ENCODE data around the gene CDC42EP2. TPM values are rescaled to one million over a fixed set of nuclear protein-coding genes. Genes with fewer than 3 reads are reported as not detected.

The CDC42EP2 gene
- total RNA-seq, 2 experiments from 2014 or later, result 1.7 TPM; not detected in 1

GRCh38 chr11:65297026-65297672, 17.5 kb upstream of the CDC42EP2 start:
- H3K36me3 ChIP-seq (ENCODE audit: insufficient read depth, low read length), result peaks cover 93% of the 10 kb centered on the region
- ChIA-PET CTCF (ENCODE audit: unreplicated experiment) (no interaction called here), POLR2A (no interaction called here)
- H3K4me2 ChIP-seq (ENCODE audit: low read length), result no peak overlapping the region
- no peak overlapping the region for H3K4me3 ChIP-seq (ENCODE audit: low read depth, low read length, poor library complexity, severe bottlenecking)
- TSS peak; percentile 57 for BruUV-seq (replicated peaks)
- TF ChIP-seq CTCF (conservative IDR thresholded peaks at IDR 0.05; ENCODE audit: low read length) (no peak), EZH2phosphoT487 (IDR thresholded peaks at IDR 0.05; ENCODE audit: borderline replicate concordance, low read depth, low read length) (no peak)
- H3K9me2 ChIP-seq (ENCODE audit: insufficient read depth, low read length), result no peaks in the 10 kb centered on the region
- H3K79me2 ChIP-seq (ENCODE audit: insufficient read depth, low read depth, low read length), result no peaks in the 10 kb centered on the region
- no peaks in the 10 kb centered on the region for H3K4me1 ChIP-seq (ENCODE audit: insufficient read depth, low read length, poor library complexity, severe bottlenecking)
- H3K9me3 ChIP-seq (ENCODE audit: low read length), result no peaks in the 10 kb centered on the region
- intact Hi-C loops (cut with micrococcal nuclease; ENCODE audit: unreplicated experiment), result no loop called here
- no peak overlapping the region for H2AFZ ChIP-seq (ENCODE audit: low read length)
- no peak overlapping the region for H3K27ac ChIP-seq (ENCODE audit: low read depth, low read length, poor library complexity, severe bottlenecking)
- no peaks in the 10 kb centered on the region for H4K20me1 ChIP-seq (ENCODE audit: insufficient read depth, low read length)
- no peak for DNase-seq (ENCODE audit: low spot score)

- POLR2A ChIA-PET, result interaction anchor here (1.4 kb wide), 1 partner anchor 17 kb away, joined by 5 read pairs; no protein-coding TSS in a partner anchor
- no peak for DNase-seq (ENCODE audit: low spot score)
- Histone ChIP-seq H2AFZ (ENCODE audit: low read length) (no peak overlapping the region), H4K20me1 (ENCODE audit: insufficient read depth, low read length) (no peaks in the 10 kb centered on the region), H3K9me2 (ENCODE audit: insufficient read depth, low read length) (no peaks in the 10 kb centered on the region), H3K4me1 (ENCODE audit: insufficient read depth, low read length, poor library complexity, severe bottlenecking) (no peaks in the 10 kb centered on the region), H3K4me2 (ENCODE audit: low read length) (no peak overlapping the region), H3K4me3 (ENCODE audit: low read depth, low read length, poor library complexity, severe bottlenecking) (no peak overlapping the region), H3K79me2 (ENCODE audit: insufficient read depth, low read depth, low read length) (no peaks in the 10 kb centered on the region), H3K9me3 (ENCODE audit: low read length) (no peaks in the 10 kb centered on the region), H3K36me3 (ENCODE audit: insufficient read depth, low read length) (peaks cover 91% of the 10 kb centered on the region), H3K27ac (ENCODE audit: low read depth, low read length, poor library complexity, severe bottlenecking) (no peak overlapping the region)
- CTCF ChIA-PET (ENCODE audit: unreplicated experiment), result no interaction called here
- BruUV-seq (replicated peaks), result no TSS peak
- no peak for TF ChIP-seq EZH2phosphoT487 (IDR thresholded peaks at IDR 0.05; ENCODE audit: borderline replicate concordance, low read depth, low read length)
- no peak for TF ChIP-seq CTCF (conservative IDR thresholded peaks at IDR 0.05; ENCODE audit: low read length)
- intact Hi-C loops (cut with micrococcal nuclease; ENCODE audit: unreplicated experiment), result no loop called here
These were observed 16.5 kb upstream of the CDC42EP2 start for GRCh38 chr11:65298131-65298535.

GRCh38 chr11:65298655-65299179, 15.9 kb upstream of the CDC42EP2 start:
- no peak overlapping the region for H3K4me3 ChIP-seq (ENCODE audit: low read depth, low read length, poor library complexity, severe bottlenecking)
- no peaks in the 10 kb centered on the region for H3K79me2 ChIP-seq (ENCODE audit: insufficient read depth, low read depth, low read length)
- intact Hi-C loops (cut with micrococcal nuclease; ENCODE audit: unreplicated experiment), result no loop called here
- TF ChIP-seq EZH2phosphoT487 (IDR thresholded peaks at IDR 0.05; ENCODE audit: borderline replicate concordance, low read depth, low read length), result no peak
- TF ChIP-seq CTCF (conservative IDR thresholded peaks at IDR 0.05; ENCODE audit: low read length), result no peak
- H3K36me3 ChIP-seq (ENCODE audit: insufficient read depth, low read length), result peaks cover 90% of the 10 kb centered on the region
- ChIA-PET POLR2A (interaction anchor here (0.5 to 1.4 kb wide), 2 partner anchors 10 to 18 kb away, joined by 3 to 5 read pairs; no protein-coding TSS in a partner anchor), CTCF (ENCODE audit: unreplicated experiment) (no interaction called here)
- DNase-seq (ENCODE audit: low spot score), result no peak
- no peak overlapping the region for H3K4me2 ChIP-seq (ENCODE audit: low read length)
- H3K9me3 ChIP-seq (ENCODE audit: low read length), result no peaks in the 10 kb centered on the region
- H2AFZ ChIP-seq (ENCODE audit: low read length), result no peak overlapping the region
- H3K4me1 ChIP-seq (ENCODE audit: insufficient read depth, low read length, poor library complexity, severe bottlenecking), result no peaks in the 10 kb centered on the region
- H4K20me1 ChIP-seq (ENCODE audit: insufficient read depth, low read length), result no peaks in the 10 kb centered on the region
- no peaks in the 10 kb centered on the region for H3K9me2 ChIP-seq (ENCODE audit: insufficient read depth, low read length)
- BruUV-seq (replicated peaks), result no TSS peak
- H3K27ac ChIP-seq (ENCODE audit: low read depth, low read length, poor library complexity, severe bottlenecking), result no peak overlapping the region

Data from OCI-LY7 (cell line).